NCI-H748 treated with DMSO at 0.1 percent for 48 hours (cell line): ENCODE data around the gene ANO3.
"Not testable (repeated sequence)": the region's sequence is repeated elsewhere in the genome, so short reads cannot be mapped to it uniquely, and the experiment has no call there.

Experiments used
- DNase-seq: peaks from one replicate; lab custom pipeline; 2025; lab: John Stamatoyannopoulos, UW

ANO3 gene

GRCh38 chr11:26623076-26623659, 291.2 kb downstream of the ANO3 start:
- DNase-seq, result no peak

- DNase-seq, result no peak
Measured at GRCh38 chr11:26626346-26626745, 294.4 kb downstream of the ANO3 start.

GRCh38 chr11:26632691-26633159, 300.8 kb downstream of the ANO3 start:
- DNase-seq, result no peak

- not testable (repeated sequence) for DNase-seq
Measured at GRCh38 chr11:26643314-26643713, 311.4 kb downstream of the ANO3 start.

GRCh38 chr11:26649884-26650283, 318.0 kb downstream of the ANO3 start:
- DNase-seq, result peak; percentile 80

- DNase-seq, result no peak
Measured at GRCh38 chr11:26651916-26652315, 320.0 kb downstream of the ANO3 start.

GRCh38 chr11:26655287-26655686, 323.4 kb downstream of the ANO3 start:
- no peak for DNase-seq

- DNase-seq, result no peak
Measured at GRCh38 chr11:26662916-26663315, 331.0 kb downstream of the ANO3 start.

GRCh38 chr11:26665036-26665435, 333.1 kb downstream of the ANO3 start:
- DNase-seq, result no peak

- DNase-seq, result no peak
Measured at GRCh38 chr11:26665946-26666345, 334.0 kb downstream of the ANO3 start.

- DNase-seq, result no peak
Measured at GRCh38 chr11:26675233-26675928, 343.5 kb downstream of the ANO3 start.

GRCh38 chr11:26676641-26677040, 344.7 kb downstream of the ANO3 start:
- no peak for DNase-seq

- DNase-seq, result no peak
Measured at GRCh38 chr11:26677566-26677965, 345.6 kb downstream of the ANO3 start.

GRCh38 chr11:26687351-26687750, 355.4 kb downstream of the ANO3 start:
- DNase-seq, result no peak

GRCh38 chr11:26688701-26689100, 356.8 kb downstream of the ANO3 start:
- no peak for DNase-seq

- DNase-seq, result peak; percentile 40
Measured at GRCh38 chr11:26696330-26696729, 364.4 kb downstream of the ANO3 start.

GRCh38 chr11:26698224-26698623, 366.3 kb downstream of the ANO3 start:
- no peak for DNase-seq

- DNase-seq, result no peak
Measured at GRCh38 chr11:26700574-26701235, 368.8 kb downstream of the ANO3 start.

GRCh38 chr11:26702406-26702805, 370.5 kb downstream of the ANO3 start:
- no peak for DNase-seq

- no peak for DNase-seq
Measured at GRCh38 chr11:26703411-26704191, 371.7 kb downstream of the ANO3 start.

GRCh38 chr11:26704249-26704648, 372.3 kb downstream of the ANO3 start:
- DNase-seq, result no peak

- no peak for DNase-seq
Measured at GRCh38 chr11:26706181-26706580, 374.3 kb downstream of the ANO3 start.
